Measurements from ENCODE around the gene AAK1.

The AAK1 gene

GRCh38 chr2:69438580-69438979 lies 205.0 kb downstream of the AAK1 start:
- no peak overlapping the region for H2AFZ ChIP-seq (ENCODE audit: low read depth, low read length)
- H3K36me3 ChIP-seq (replicated peaks; ENCODE audit: low read depth, low read length) = no peaks in the 10 kb centered on the region
- TF ChIP-seq EZH2phosphoT487 (IDR thresholded peaks at IDR 0.05; ENCODE audit: low read depth) = no peak
- TF ChIP-seq CTCF (IDR thresholded peaks at IDR 0.05; ENCODE audit: low read depth, low read length) = no peak
- H3K9ac ChIP-seq (ENCODE audit: low read length) = no peak overlapping the region
- no peaks in the 10 kb centered on the region for H3K9me3 ChIP-seq (ENCODE audit: insufficient read depth, low read length)
- no peak overlapping the region for H3K4me3 ChIP-seq (ENCODE audit: low read length)
- no peaks in the 10 kb centered on the region for H3K27me3 ChIP-seq (ENCODE audit: low read depth, low read length)
- H3K4me1 ChIP-seq (ENCODE audit: low read length) = peaks cover 17% of the 10 kb centered on the region
- no peaks in the 10 kb centered on the region for H4K20me1 ChIP-seq (ENCODE audit: insufficient read depth, low read length)
- H3K4me2 ChIP-seq (ENCODE audit: low read length) = no peak overlapping the region
- H3K27ac ChIP-seq (ENCODE audit: low read length) = no peak overlapping the region
- H3K79me2 ChIP-seq (ENCODE audit: low read length) = peaks cover 9% of the 10 kb centered on the region; the same call in 1 of the 2 replicates

GRCh38 chr2:69437751-69438154 lies 205.8 kb downstream of the AAK1 start:
- Histone ChIP-seq H3K79me2 (ENCODE audit: low read length) (peaks cover 9% of the 10 kb centered on the region; the same call in 1 of the 2 replicates), H3K4me1 (ENCODE audit: low read length) (peaks cover 17% of the 10 kb centered on the region), H3K9me3 (ENCODE audit: insufficient read depth, low read length) (no peaks in the 10 kb centered on the region), H2AFZ (ENCODE audit: low read depth, low read length) (peak overlapping the region; percentile 73), H3K4me2 (ENCODE audit: low read length) (peak overlapping the region; percentile 77), H3K4me3 (ENCODE audit: low read length) (peak overlapping the region; percentile 82), H3K27me3 (ENCODE audit: low read depth, low read length) (no peaks in the 10 kb centered on the region), H3K27ac (ENCODE audit: low read length) (peak overlapping the region; percentile 66), H3K36me3 (replicated peaks; ENCODE audit: low read depth, low read length) (no peaks in the 10 kb centered on the region), H4K20me1 (ENCODE audit: insufficient read depth, low read length) (no peaks in the 10 kb centered on the region), H3K9ac (ENCODE audit: low read length) (peak overlapping the region; percentile 72)
- TF ChIP-seq EZH2phosphoT487 (IDR thresholded peaks at IDR 0.05; ENCODE audit: low read depth) (no peak), CTCF (IDR thresholded peaks at IDR 0.05; ENCODE audit: low read depth, low read length) (no peak)

GRCh38 chr2:69436938-69437750 lies 206.4 kb downstream of the AAK1 start, which contains the start of gene NFU1:
TSS of gene NFU1 (minus strand) at chr2:69437435. CDS start at chr2:69437422, 13 bp downstream.
- TF ChIP-seq CTCF (IDR thresholded peaks at IDR 0.05; ENCODE audit: low read depth, low read length) = peak; percentile 38
- no peak for TF ChIP-seq EZH2phosphoT487 (IDR thresholded peaks at IDR 0.05; ENCODE audit: low read depth)
- H2AFZ ChIP-seq (ENCODE audit: low read depth, low read length) = peak within 1 kb of the TSS; percentile 73
- H3K79me2 ChIP-seq (ENCODE audit: low read length) = peaks cover 9% of the 10 kb centered on the region; the same call in 1 of the 2 replicates
- no peaks in the 10 kb centered on the region for H4K20me1 ChIP-seq (ENCODE audit: insufficient read depth, low read length)
- peak within 1 kb of the TSS; percentile 77 for H3K4me2 ChIP-seq (ENCODE audit: low read length)
- no peaks in the 10 kb centered on the region for H3K36me3 ChIP-seq (replicated peaks; ENCODE audit: low read depth, low read length)
- peak within 1 kb of the TSS; percentile 82 for H3K4me3 ChIP-seq (ENCODE audit: low read length)
- peaks cover 17% of the 10 kb centered on the region for H3K4me1 ChIP-seq (ENCODE audit: low read length)
- H3K27ac ChIP-seq (ENCODE audit: low read length) = peak within 1 kb of the TSS; percentile 66
- H3K27me3 ChIP-seq (ENCODE audit: low read depth, low read length) = no peaks in the 10 kb centered on the region
- peak within 1 kb of the TSS; percentile 72 for H3K9ac ChIP-seq (ENCODE audit: low read length)
- no peaks in the 10 kb centered on the region for H3K9me3 ChIP-seq (ENCODE audit: insufficient read depth, low read length)

GRCh38 chr2:69436596-69436937 lies 207.0 kb downstream of the AAK1 start:
- TF ChIP-seq CTCF (IDR thresholded peaks at IDR 0.05; ENCODE audit: low read depth, low read length) = no peak
- Histone ChIP-seq H3K4me1 (ENCODE audit: low read length) (peaks cover 17% of the 10 kb centered on the region), H3K4me3 (ENCODE audit: low read length) (peak overlapping the region; percentile 82), H3K79me2 (ENCODE audit: low read length) (peaks cover 9% of the 10 kb centered on the region; the same call in 1 of the 2 replicates), H3K27me3 (ENCODE audit: low read depth, low read length) (no peaks in the 10 kb centered on the region), H3K4me2 (ENCODE audit: low read length) (peak overlapping the region; percentile 77), H3K27ac (ENCODE audit: low read length) (peak overlapping the region; percentile 66), H3K36me3 (replicated peaks; ENCODE audit: low read depth, low read length) (no peaks in the 10 kb centered on the region), H3K9ac (ENCODE audit: low read length) (peak overlapping the region; percentile 72), H4K20me1 (ENCODE audit: insufficient read depth, low read length) (no peaks in the 10 kb centered on the region), H2AFZ (ENCODE audit: low read depth, low read length) (peak overlapping the region; percentile 73), H3K9me3 (ENCODE audit: insufficient read depth, low read length) (no peaks in the 10 kb centered on the region)

All from OCI-LY3 (cell line).